HEK293 (cell line): ENCODE data around the gene AFDN.

ENCODE experiments used
- AEBP2 ChIP-seq: fragments of 450-650 bp; formaldehyde crosslinking; IDR thresholded peaks from 2 replicates; pipeline ENCODE4 v1.5.1; 2016; ENCODE audit warnings: missing biosample characterization, missing genetic modification characterization, borderline replicate concordance
- KLF16 ChIP-seq: fragments of 450-650 bp; formaldehyde crosslinking; IDR thresholded peaks from 2 replicates; pipeline ENCODE4 v1.5.1; 2017; ENCODE audit warnings: missing biosample characterization, missing genetic modification characterization
- OSR2 ChIP-seq: fragments of 450-650 bp; formaldehyde crosslinking; IDR thresholded peaks from 2 replicates; pipeline ENCODE4 v1.5.1; 2016; ENCODE audit warnings: missing biosample characterization, missing genetic modification characterization
- WT1 ChIP-seq: fragments of 450-650 bp; formaldehyde crosslinking; IDR thresholded peaks from 2 replicates; pipeline ENCODE4 v1.5.1; 2016; ENCODE audit warnings: missing biosample characterization, missing genetic modification characterization
- ZBTB21 ChIP-seq: fragments of 450-650 bp; formaldehyde crosslinking; IDR thresholded peaks from 2 replicates; pipeline ENCODE4 v1.5.1; 2017; ENCODE audit warnings: missing biosample characterization, missing genetic modification characterization
- ZBTB48 ChIP-seq: fragments of 450-650 bp; formaldehyde crosslinking; IDR thresholded peaks from 2 replicates; pipeline ENCODE4 v1.5.1; 2016; ENCODE audit warnings: missing biosample characterization, missing genetic modification characterization
- ZBTB6 ChIP-seq: fragments of 450-650 bp; formaldehyde crosslinking; IDR thresholded peaks from 2 replicates; pipeline ENCODE4 v1.5.1; 2017; ENCODE audit warnings: missing biosample characterization, missing genetic modification characterization
- ZIC2 ChIP-seq: fragments of 450-650 bp; formaldehyde crosslinking; IDR thresholded peaks from 2 replicates; pipeline ENCODE4 v1.5.1; 2016; ENCODE audit warnings: missing biosample characterization, missing genetic modification characterization
- ZNF10 ChIP-seq: fragments of 450-650 bp; formaldehyde crosslinking; IDR thresholded peaks from 2 replicates; pipeline ENCODE4 v1.5.1; 2017; ENCODE audit warnings: missing biosample characterization, missing genetic modification characterization
- ZNF157 ChIP-seq: fragments of 450-650 bp; formaldehyde crosslinking; IDR thresholded peaks from 2 replicates; pipeline ENCODE4 v1.5.1; 2016; ENCODE audit warnings: missing biosample characterization, missing genetic modification characterization
- ZNF174 ChIP-seq: fragments of 450-650 bp; formaldehyde crosslinking; IDR thresholded peaks from 2 replicates; pipeline ENCODE4 v1.5.0; 2017; ENCODE audit warnings: missing biosample characterization, mild to moderate bottlenecking, missing genetic modification characterization
- ZNF18 ChIP-seq: fragments of 450-650 bp; formaldehyde crosslinking; IDR thresholded peaks from 2 replicates; pipeline ENCODE4 v1.5.1; 2016; ENCODE audit warnings: missing biosample characterization, missing genetic modification characterization
- ZNF2 ChIP-seq: fragments of 450-650 bp; formaldehyde crosslinking; IDR thresholded peaks from 2 replicates; pipeline ENCODE4 v1.5.1; 2016; ENCODE audit warnings: missing biosample characterization, missing genetic modification characterization
- ZNF211 ChIP-seq: fragments of 450-650 bp; formaldehyde crosslinking; IDR thresholded peaks from 2 replicates; pipeline ENCODE4 v1.5.1; 2016; ENCODE audit warnings: low read depth, missing biosample characterization, missing genetic modification characterization
- ZNF24 ChIP-seq: fragments of 450-650 bp; formaldehyde crosslinking; IDR thresholded peaks from 2 replicates; pipeline ENCODE4 v1.5.1; 2016; ENCODE audit warnings: missing biosample characterization, missing genetic modification characterization
- ZNF530 ChIP-seq: fragments of 450-650 bp; formaldehyde crosslinking; IDR thresholded peaks from 2 replicates; pipeline ENCODE4 v1.5.1; 2016; ENCODE audit warnings: low read depth, missing biosample characterization, missing genetic modification characterization
- ZSCAN23 ChIP-seq: fragments of 450-650 bp; formaldehyde crosslinking; IDR thresholded peaks from 2 replicates; pipeline ENCODE4 v1.5.1; 2016; ENCODE audit warnings: missing biosample characterization, missing genetic modification characterization
- ZSCAN30 ChIP-seq: fragments of 450-650 bp; IDR thresholded peaks from 2 replicates; pipeline ENCODE4 v1.5.1; 2018; ENCODE audit warnings: missing biosample characterization, mild to moderate bottlenecking, missing genetic modification characterization, moderate library complexity
- TF ChIP-seq, protein P1 (sequence below): fragments of 450-650 bp; formaldehyde crosslinking; IDR thresholded peaks from 2 replicates; pipeline ENCODE4 v1.5.1; 2017; ENCODE audit warnings: missing biosample characterization, missing genetic modification characterization
- TF ChIP-seq, protein P2 (sequence below): fragments of 450-650 bp; formaldehyde crosslinking; IDR thresholded peaks from 2 replicates; pipeline ENCODE4 v1.5.1; 2016; ENCODE audit warnings: missing biosample characterization, missing genetic modification characterization
- TF ChIP-seq, protein P3 (sequence below): fragments of 450-650 bp; formaldehyde crosslinking; IDR thresholded peaks from 2 replicates; pipeline ENCODE4 v1.5.1; 2017; ENCODE audit warnings: missing biosample characterization, missing genetic modification characterization
- TF ChIP-seq, protein P4 (sequence below): fragments of 450-650 bp; formaldehyde crosslinking; IDR thresholded peaks from 2 replicates; pipeline ENCODE4 v1.5.1; 2016; ENCODE audit warnings: missing biosample characterization, missing genetic modification characterization
- TF ChIP-seq, protein P5 (sequence below): fragments of 450-650 bp; formaldehyde crosslinking; optimal IDR thresholded peaks from 2 replicates; pipeline ENCODE3; 2016; ENCODE audit warnings: missing biosample characterization, mild to moderate bottlenecking, missing genetic modification characterization
- TF ChIP-seq, protein P6 (sequence below): fragments of 450-650 bp; formaldehyde crosslinking; IDR thresholded peaks from 2 replicates; pipeline ENCODE4 v1.5.1; 2016; ENCODE audit warnings: missing biosample characterization, missing genetic modification characterization
- TF ChIP-seq, protein P7 (sequence below): fragments of 450-650 bp; formaldehyde crosslinking; IDR thresholded peaks from 2 replicates; pipeline ENCODE4 v1.5.1; 2016; ENCODE audit warnings: missing biosample characterization, missing genetic modification characterization

The AFDN gene

GRCh38 chr6:167829513-167829912 lies 2.8 kb downstream of the AFDN start (continued):
- TF ChIP-seq ZNF530 (no peak), ZNF157 (tag by site-specific recombination) (no peak), ZBTB48 (tag by site-specific recombination) (no peak), ZNF174 (tag by site-specific recombination) (no peak), ZSCAN23 (tag by site-specific recombination) (peak; percentile 68; the same call in 1 of the 2 replicates), AEBP2 (peak; percentile 43; the same call in 1 of the 2 replicates), ZNF2 (tag by site-specific recombination) (peak; percentile 81), WT1 (peak; percentile 72), ZBTB6 (tag by site-specific recombination) (no peak), OSR2 (tag by site-specific recombination) (peak; percentile 95), KLF16 (peak; percentile 83), ZNF211 (tag by site-specific recombination) (no peak), ZIC2 (tag by site-specific recombination) (peak; percentile 30; the same call in 1 of the 2 replicates), ZNF10 (tag by site-specific recombination) (peak; percentile 40; the same call in 1 of the 2 replicates), ZNF18 (tag by site-specific recombination) (0 out of 2 replicates have a peak, but pooled peaks have one; percentile 43), ZSCAN30 (tag by site-specific recombination) (no peak), ZNF24 (tag by site-specific recombination) (0 out of 2 replicates have a peak, but pooled peaks have one; percentile 26), ZBTB21 (tag by site-specific recombination) (0 out of 2 replicates have a peak, but pooled peaks have one; percentile 33)
- TF ChIP-seq, protein P1, sequence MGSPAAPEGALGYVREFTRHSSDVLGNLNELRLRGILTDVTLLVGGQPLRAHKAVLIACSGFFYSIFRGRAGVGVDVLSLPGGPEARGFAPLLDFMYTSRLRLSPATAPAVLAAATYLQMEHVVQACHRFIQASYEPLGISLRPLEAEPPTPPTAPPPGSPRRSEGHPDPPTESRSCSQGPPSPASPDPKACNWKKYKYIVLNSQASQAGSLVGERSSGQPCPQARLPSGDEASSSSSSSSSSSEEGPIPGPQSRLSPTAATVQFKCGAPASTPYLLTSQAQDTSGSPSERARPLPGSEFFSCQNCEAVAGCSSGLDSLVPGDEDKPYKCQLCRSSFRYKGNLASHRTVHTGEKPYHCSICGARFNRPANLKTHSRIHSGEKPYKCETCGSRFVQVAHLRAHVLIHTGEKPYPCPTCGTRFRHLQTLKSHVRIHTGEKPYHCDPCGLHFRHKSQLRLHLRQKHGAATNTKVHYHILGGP, result peak; percentile 61
- TF ChIP-seq, protein P2, sequence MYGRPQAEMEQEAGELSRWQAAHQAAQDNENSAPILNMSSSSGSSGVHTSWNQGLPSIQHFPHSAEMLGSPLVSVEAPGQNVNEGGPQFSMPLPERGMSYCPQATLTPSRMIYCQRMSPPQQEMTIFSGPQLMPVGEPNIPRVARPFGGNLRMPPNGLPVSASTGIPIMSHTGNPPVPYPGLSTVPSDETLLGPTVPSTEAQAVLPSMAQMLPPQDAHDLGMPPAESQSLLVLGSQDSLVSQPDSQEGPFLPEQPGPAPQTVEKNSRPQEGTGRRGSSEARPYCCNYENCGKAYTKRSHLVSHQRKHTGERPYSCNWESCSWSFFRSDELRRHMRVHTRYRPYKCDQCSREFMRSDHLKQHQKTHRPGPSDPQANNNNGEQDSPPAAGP (tag by site-specific recombination), result peak; percentile 21; the same call in 1 of the 2 replicates
- TF ChIP-seq, protein P3, sequence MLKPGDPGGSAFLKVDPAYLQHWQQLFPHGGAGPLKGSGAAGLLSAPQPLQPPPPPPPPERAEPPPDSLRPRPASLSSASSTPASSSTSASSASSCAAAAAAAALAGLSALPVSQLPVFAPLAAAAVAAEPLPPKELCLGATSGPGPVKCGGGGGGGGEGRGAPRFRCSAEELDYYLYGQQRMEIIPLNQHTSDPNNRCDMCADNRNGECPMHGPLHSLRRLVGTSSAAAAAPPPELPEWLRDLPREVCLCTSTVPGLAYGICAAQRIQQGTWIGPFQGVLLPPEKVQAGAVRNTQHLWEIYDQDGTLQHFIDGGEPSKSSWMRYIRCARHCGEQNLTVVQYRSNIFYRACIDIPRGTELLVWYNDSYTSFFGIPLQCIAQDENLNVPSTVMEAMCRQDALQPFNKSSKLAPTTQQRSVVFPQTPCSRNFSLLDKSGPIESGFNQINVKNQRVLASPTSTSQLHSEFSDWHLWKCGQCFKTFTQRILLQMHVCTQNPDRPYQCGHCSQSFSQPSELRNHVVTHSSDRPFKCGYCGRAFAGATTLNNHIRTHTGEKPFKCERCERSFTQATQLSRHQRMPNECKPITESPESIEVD (tag by site-specific recombination), result peak; percentile 80
- TF ChIP-seq, protein P4, sequence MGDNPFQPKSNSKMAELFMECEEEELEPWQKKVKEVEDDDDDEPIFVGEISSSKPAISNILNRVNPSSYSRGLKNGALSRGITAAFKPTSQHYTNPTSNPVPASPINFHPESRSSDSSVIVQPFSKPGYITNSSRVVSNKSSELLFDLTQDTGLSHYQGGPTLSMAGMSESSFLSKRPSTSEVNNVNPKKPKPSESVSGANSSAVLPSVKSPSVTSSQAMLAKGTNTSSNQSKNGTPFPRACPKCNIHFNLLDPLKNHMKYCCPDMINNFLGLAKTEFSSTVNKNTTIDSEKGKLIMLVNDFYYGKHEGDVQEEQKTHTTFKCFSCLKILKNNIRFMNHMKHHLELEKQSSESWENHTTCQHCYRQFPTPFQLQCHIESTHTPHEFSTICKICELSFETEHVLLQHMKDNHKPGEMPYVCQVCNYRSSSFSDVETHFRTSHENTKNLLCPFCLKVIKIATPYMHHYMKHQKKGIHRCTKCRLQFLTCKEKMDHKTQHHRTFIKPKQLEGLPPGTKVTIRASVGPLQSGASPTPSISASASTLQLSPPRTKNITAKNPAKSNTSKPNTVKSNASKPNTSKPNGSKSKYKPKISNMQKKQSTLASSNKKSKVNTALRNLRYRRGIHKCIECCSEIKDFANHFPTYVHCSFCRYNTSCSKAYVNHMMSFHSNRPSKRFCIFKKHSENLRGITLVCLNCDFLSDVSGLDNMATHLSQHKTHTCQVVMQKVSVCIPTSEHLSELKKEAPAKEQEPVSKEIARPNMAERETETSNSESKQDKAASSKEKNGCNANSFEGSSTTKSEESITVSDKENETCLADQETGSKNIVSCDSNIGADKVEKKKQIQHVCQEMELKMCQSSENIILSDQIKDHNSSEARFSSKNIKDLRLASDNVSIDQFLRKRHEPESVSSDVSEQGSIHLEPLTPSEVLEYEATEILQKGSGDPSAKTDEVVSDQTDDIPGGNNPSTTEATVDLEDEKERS (tag by site-specific recombination), result no peak
- TF ChIP-seq, protein P5, sequence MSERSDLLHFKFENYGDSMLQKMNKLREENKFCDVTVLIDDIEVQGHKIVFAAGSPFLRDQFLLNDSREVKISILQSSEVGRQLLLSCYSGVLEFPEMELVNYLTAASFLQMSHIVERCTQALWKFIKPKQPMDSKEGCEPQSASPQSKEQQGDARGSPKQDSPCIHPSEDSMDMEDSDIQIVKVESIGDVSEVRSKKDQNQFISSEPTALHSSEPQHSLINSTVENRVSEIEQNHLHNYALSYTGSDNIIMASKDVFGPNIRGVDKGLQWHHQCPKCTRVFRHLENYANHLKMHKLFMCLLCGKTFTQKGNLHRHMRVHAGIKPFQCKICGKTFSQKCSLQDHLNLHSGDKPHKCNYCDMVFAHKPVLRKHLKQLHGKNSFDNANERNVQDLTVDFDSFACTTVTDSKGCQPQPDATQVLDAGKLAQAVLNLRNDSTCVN (tag by site-specific recombination), result no peak
- TF ChIP-seq, protein P6, sequence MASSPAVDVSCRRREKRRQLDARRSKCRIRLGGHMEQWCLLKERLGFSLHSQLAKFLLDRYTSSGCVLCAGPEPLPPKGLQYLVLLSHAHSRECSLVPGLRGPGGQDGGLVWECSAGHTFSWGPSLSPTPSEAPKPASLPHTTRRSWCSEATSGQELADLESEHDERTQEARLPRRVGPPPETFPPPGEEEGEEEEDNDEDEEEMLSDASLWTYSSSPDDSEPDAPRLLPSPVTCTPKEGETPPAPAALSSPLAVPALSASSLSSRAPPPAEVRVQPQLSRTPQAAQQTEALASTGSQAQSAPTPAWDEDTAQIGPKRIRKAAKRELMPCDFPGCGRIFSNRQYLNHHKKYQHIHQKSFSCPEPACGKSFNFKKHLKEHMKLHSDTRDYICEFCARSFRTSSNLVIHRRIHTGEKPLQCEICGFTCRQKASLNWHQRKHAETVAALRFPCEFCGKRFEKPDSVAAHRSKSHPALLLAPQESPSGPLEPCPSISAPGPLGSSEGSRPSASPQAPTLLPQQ (tag by site-specific recombination), result 0 out of 2 replicates have a peak, but pooled peaks have one; percentile 37
- TF ChIP-seq, protein P7, sequence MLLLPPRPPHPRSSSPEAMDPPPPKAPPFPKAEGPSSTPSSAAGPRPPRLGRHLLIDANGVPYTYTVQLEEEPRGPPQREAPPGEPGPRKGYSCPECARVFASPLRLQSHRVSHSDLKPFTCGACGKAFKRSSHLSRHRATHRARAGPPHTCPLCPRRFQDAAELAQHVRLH (tag by site-specific recombination), result peak; percentile 94
